ENCODE data around the gene CCDC110. TPM values are rescaled to one million over a fixed set of nuclear protein-coding genes. Genes with fewer than 3 reads are reported as not detected.
A peak's percentile ranks its signal among the peaks of the same experiment; 100 is the strongest.

CCDC110 gene
- total and polyA plus RNA-seq, 3 donors from 2014 or later, result 28.1 to 78.1 (median 39.1) TPM

DNA sequence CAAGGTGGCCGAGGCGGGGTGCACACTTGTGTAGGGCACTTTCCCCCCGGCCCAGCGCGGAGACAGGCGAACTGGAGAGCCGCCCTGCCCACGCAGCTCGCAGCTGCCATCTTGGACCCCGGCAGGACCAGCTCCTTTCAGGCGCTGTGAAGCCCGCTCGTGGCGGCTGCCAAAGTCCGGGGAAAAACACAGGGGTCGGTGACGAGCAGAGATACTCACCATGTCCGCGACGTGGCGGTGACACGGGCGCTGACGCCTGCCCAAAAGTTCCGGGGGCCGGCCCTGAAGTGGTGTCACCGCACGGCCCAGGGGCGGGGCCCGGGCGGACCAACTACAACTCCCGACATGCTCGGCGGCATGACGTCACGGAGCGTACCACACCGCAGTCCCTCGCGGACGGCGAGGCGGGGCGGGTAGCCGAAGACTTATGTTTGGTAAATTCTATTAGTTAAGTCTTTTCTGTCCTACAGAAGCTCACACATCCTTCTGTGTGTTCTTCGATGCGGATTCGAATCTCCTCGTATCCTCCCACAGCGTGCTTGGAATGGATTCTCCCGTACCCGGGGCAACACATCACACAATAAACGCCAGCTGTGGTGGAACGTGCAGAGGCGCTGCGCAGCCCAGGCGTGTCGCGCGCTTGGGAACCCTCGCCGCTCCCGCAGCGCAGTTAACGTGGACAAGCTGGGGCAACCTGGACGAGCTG lies 45.7 kb downstream of the CCDC110 start, which contains the start of gene UFSP2:
Gene UFSP2 (minus strand): TSS at position 318 of the 706 bp plus-strand sequence. CDS start 96 bp downstream, at position 222.
- Histone ChIP-seq H3K36me3 (ENCODE audit: low read depth, missing control alignments) (no peaks in the 10 kb centered on the region), H3K9me3 (no peaks in the 10 kb centered on the region), H3K27me3 (no peaks in the 10 kb centered on the region), H3K27ac (peak within 1 kb of the TSS; percentile 97 to 99), H3K4me3 (peak within 1 kb of the TSS; percentile 88 to 93), H3K4me1 (peaks cover 30% of the 10 kb centered on the region)
- peak; percentile 92 for DNase-seq
- 0 to 1% methylated on average over 15 to 58 of the region's 66 CpGs for WGBS, 2 donors
- intact Hi-C loops (cut with DNase I; ENCODE audit: low total_unique reads), result no loop called here
- TF ChIP-seq, protein P1, sequence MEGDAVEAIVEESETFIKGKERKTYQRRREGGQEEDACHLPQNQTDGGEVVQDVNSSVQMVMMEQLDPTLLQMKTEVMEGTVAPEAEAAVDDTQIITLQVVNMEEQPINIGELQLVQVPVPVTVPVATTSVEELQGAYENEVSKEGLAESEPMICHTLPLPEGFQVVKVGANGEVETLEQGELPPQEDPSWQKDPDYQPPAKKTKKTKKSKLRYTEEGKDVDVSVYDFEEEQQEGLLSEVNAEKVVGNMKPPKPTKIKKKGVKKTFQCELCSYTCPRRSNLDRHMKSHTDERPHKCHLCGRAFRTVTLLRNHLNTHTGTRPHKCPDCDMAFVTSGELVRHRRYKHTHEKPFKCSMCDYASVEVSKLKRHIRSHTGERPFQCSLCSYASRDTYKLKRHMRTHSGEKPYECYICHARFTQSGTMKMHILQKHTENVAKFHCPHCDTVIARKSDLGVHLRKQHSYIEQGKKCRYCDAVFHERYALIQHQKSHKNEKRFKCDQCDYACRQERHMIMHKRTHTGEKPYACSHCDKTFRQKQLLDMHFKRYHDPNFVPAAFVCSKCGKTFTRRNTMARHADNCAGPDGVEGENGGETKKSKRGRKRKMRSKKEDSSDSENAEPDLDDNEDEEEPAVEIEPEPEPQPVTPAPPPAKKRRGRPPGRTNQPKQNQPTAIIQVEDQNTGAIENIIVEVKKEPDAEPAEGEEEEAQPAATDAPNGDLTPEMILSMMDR (IDR thresholded peaks at IDR 0.05), result peak in 1 of 3 experiments; percentile 9
- peak; percentile 61 for TF ChIP-seq POLR2A (IDR thresholded peaks at IDR 0.05)

GRCh38 chr4:185424905-185425646 lies 46.5 kb downstream of the CCDC110 start:
- no peaks in the 10 kb centered on the region for H3K27me3 ChIP-seq
- peak overlapping the region; percentile 97 to 99 for H3K27ac ChIP-seq
- H3K4me1 ChIP-seq, result peaks cover 30% of the 10 kb centered on the region
- H3K4me3 ChIP-seq, result peak overlapping the region; percentile 88 to 93
- no peaks in the 10 kb centered on the region for H3K9me3 ChIP-seq
- H3K36me3 ChIP-seq (ENCODE audit: low read depth, missing control alignments), result no peaks in the 10 kb centered on the region
- WGBS, 2 donors, result 13% methylated on average over 12 of the region's 13 CpGs
- no peak for TF ChIP-seq POLR2A (IDR thresholded peaks at IDR 0.05)
- TF ChIP-seq, protein P1 (IDR thresholded peaks at IDR 0.05), result no peak
- intact Hi-C loops (cut with DNase I; ENCODE audit: low total_unique reads), result no loop called here
- DNase-seq, result no peak

GRCh38 chr4:185421366-185422124 lies 50.0 kb downstream of the CCDC110 start:
- TF ChIP-seq, protein P1 (IDR thresholded peaks at IDR 0.05), result no peak
- TF ChIP-seq POLR2A (IDR thresholded peaks at IDR 0.05), result no peak
- Histone ChIP-seq H3K9me3 (no peaks in the 10 kb centered on the region), H3K4me1 (peaks cover 30% of the 10 kb centered on the region), H3K27ac (peak overlapping the region; percentile 6 to 60), H3K27me3 (no peaks in the 10 kb centered on the region), H3K36me3 (ENCODE audit: low read depth, missing control alignments) (no peaks in the 10 kb centered on the region), H3K4me3 (no peak overlapping the region)
- no peak for DNase-seq
- WGBS, 2 donors, result 23 to 42% methylated on average over 2 of the region's 2 CpGs
- intact Hi-C loops (cut with DNase I; ENCODE audit: low total_unique reads), result no loop called here

- Histone ChIP-seq H3K27me3 (no peaks in the 10 kb centered on the region), H3K4me3 (no peak overlapping the region), H3K4me1 (peaks cover 10% of the 10 kb centered on the region), H3K9me3 (no peaks in the 10 kb centered on the region), H3K36me3 (ENCODE audit: low read depth, missing control alignments) (no peaks in the 10 kb centered on the region), H3K27ac (no peak overlapping the region)
- TF ChIP-seq POLR2A (IDR thresholded peaks at IDR 0.05), result no peak
- TF ChIP-seq, protein P1 (IDR thresholded peaks at IDR 0.05), result no peak
- no peak for DNase-seq
- intact Hi-C loops (cut with DNase I; ENCODE audit: low total_unique reads), result no loop called here
These were observed 54.6 kb downstream of the CCDC110 start for GRCh38 chr4:185416955-185417354.

Measured in testis (tissue), 3 donors.